ENCODE data around the gene USP40. TPM values are rescaled to one million over a fixed set of nuclear protein-coding genes. Genes with fewer than 3 reads are reported as not detected.

USP40 gene
- total and polyA plus RNA-seq, 9 of the 15 experiments (the other 6 are each of a cell fraction or from before 2014, with no cell fraction given), result 5.5 to 15.0 (median 9.3) TPM

DNA sequence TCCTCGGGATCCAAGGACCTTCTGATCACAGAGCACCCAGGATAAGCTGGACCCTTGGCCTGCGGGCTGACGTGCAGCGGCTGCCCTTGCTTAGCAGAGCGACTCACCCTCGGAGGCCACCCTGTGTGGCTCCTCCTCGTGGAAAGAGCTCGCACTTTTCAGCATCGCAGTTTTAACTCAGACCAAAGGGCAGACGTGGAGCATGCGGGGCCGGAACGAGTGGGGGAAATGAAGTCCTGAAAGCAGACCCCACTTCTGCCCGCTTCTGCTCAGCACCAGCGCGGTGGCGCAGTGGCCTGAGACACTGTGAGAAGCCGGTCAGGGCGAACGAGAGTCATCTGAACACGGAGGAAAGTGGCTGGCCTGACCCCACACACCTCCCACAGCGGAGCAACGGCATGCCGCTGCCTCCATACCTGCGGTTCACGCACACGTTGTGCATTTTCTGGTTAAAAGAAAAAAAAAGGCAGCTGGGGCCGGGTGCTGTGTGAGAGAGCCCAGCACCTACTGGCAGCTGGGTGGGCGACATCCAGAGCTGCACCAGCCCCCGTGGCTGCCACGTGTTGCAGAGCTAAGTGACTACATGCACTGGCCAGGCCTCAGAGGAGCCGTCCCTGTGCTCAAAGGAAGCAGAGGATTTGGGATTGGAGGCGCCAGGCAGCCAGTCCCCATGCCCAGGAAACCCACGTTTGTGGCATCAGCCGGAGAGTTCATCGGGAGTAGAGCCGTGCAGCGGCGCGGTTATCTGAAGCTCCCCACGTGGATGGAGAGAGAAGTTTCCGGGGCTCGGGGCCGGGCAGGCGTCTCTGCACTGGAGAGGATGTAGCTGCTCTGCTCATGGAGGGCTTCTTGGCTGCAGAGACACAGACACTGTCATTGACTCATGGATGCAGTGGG lies 89.7 kb downstream of the USP40 start:
- intact Hi-C loops (cut with micrococcal nuclease), result no loop called here
- H3K36me3 ChIP-seq (ENCODE audit: control insufficient read depth, insufficient read depth, low read length), result no peaks in the 10 kb centered on the region; the same call in 2 of the 3 replicates
- no peak overlapping the region for H3K4me3 ChIP-seq
- no peaks in the 10 kb centered on the region for H4K20me1 ChIP-seq (replicated peaks; ENCODE audit: control insufficient read depth, insufficient read depth, low read length)
- POLR2A ChIA-PET, result interaction anchor here (0.8 to 1.2 kb wide), 3 partner anchors 78 to 302 kb away, joined by 3 to 4 read pairs (median 3); no protein-coding TSS in a partner anchor
- no peaks in the 10 kb centered on the region for H3K9me1 ChIP-seq (ENCODE audit: control insufficient read depth, insufficient read depth, low read length)
- ATAC-seq (no peak), FAIRE-seq (no peak), DNase-seq (ENCODE audit: extremely low read depth in 1 of 4, low spot score in 3 of 4) (no peak)
- in situ Hi-C loops (cut with MboI), result no loop called here
- BruUV-seq (replicated peaks), result no TSS peak
- H3K4me2 ChIP-seq (ENCODE audit: insufficient read depth, low read length), result no peak overlapping the region
- no peak overlapping the region for H3K9ac ChIP-seq (ENCODE audit: insufficient read depth in 1 of 2, low read depth in 2 of 2, low read length in 2 of 2)
- no peaks in the 10 kb centered on the region for H3K79me2 ChIP-seq (ENCODE audit: control insufficient read depth, insufficient read depth, low read length)
- H3K27ac ChIP-seq (ENCODE audit: extremely low read depth, low read depth, low read length), result no peak overlapping the region
- H3K4me1 ChIP-seq (replicated peaks in 1 of 2; ENCODE audit: control insufficient read depth in 2 of 2, insufficient read depth in 2 of 2, low read length in 2 of 2), result peaks cover 2 to 21% of the 10 kb centered on the region in 2 experiments; a peak in 2 of 5 replicates
- H2AFZ ChIP-seq (ENCODE audit: low read depth, low read length), result no peak overlapping the region
- H3K9me3 ChIP-seq (replicated peaks; ENCODE audit: control insufficient read depth, insufficient read depth, low read depth, low read length), result no peaks in the 10 kb centered on the region
- TF ChIP-seq POLR2G (IDR thresholded peaks at IDR 0.05; ENCODE audit: low read depth, low read length) (0 out of 2 replicates have a peak, but pooled peaks have one; percentile 19), HMG20B (CRISPR knock-in tag; IDR thresholded peaks at IDR 0.05) (no peak)
- CTCF ChIA-PET (ENCODE audit: low intra/inter-chr PET ratio), result no interaction called here
- no peaks in the 10 kb centered on the region for H3K27me3 ChIP-seq (ENCODE audit: control insufficient read depth in 2 of 2, insufficient read depth in 2 of 2, low read length in 2 of 2)
- WGBS (ENCODE audit: insufficient coverage, low coverage, missing lambda C conversion rate), result 75% methylated on average over 20 of the region's 45 CpGs

DNA sequence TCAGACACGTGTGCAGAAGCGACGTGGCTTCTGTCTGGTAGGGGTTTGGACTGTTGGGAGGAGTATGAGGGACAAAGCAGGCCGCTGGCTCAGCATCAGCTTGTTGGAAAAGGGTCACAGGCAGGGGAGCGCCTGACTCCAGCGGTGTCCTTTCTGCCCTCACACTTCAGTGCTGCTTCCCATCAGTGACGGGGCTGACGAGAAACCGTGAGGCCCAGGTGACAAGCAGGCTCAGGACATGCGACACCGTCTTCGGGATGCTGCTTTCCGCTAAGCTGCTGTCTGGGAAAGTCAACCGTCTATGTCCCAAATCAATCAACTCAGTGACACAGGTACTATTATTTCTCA lies 90.5 kb downstream of the USP40 start:
- no peak overlapping the region for H3K27ac ChIP-seq (ENCODE audit: extremely low read depth, low read depth, low read length)
- no peak overlapping the region for H2AFZ ChIP-seq (ENCODE audit: low read depth, low read length)
- DNase-seq (ENCODE audit: extremely low read depth in 1 of 4, low spot score in 3 of 4) (no peak), FAIRE-seq (no peak), ATAC-seq (no peak)
- no TSS peak for BruUV-seq (replicated peaks)
- H3K9ac ChIP-seq (ENCODE audit: insufficient read depth in 1 of 2, low read depth in 2 of 2, low read length in 2 of 2), result no peak overlapping the region
- no peaks in the 10 kb centered on the region for H3K9me1 ChIP-seq (ENCODE audit: control insufficient read depth, insufficient read depth, low read length)
- H3K9me3 ChIP-seq (replicated peaks; ENCODE audit: control insufficient read depth, insufficient read depth, low read depth, low read length), result no peaks in the 10 kb centered on the region
- CTCF ChIA-PET (ENCODE audit: low intra/inter-chr PET ratio), result no interaction called here
- no peaks in the 10 kb centered on the region for H3K27me3 ChIP-seq (ENCODE audit: control insufficient read depth in 2 of 2, insufficient read depth in 2 of 2, low read length in 2 of 2)
- intact Hi-C loops (cut with micrococcal nuclease) (no loop called here), in situ Hi-C loops (cut with MboI) (no loop called here)
- H3K4me1 ChIP-seq (replicated peaks in 1 of 2; ENCODE audit: control insufficient read depth in 2 of 2, insufficient read depth in 2 of 2, low read length in 2 of 2), result peaks cover 2 to 21% of the 10 kb centered on the region in 2 experiments; a peak in 2 of 5 replicates
- no peaks in the 10 kb centered on the region for H3K79me2 ChIP-seq (ENCODE audit: control insufficient read depth, insufficient read depth, low read length)
- POLR2A ChIA-PET, result no interaction called here
- H3K4me3 ChIP-seq, result no peak overlapping the region
- TF ChIP-seq, protein P1, sequence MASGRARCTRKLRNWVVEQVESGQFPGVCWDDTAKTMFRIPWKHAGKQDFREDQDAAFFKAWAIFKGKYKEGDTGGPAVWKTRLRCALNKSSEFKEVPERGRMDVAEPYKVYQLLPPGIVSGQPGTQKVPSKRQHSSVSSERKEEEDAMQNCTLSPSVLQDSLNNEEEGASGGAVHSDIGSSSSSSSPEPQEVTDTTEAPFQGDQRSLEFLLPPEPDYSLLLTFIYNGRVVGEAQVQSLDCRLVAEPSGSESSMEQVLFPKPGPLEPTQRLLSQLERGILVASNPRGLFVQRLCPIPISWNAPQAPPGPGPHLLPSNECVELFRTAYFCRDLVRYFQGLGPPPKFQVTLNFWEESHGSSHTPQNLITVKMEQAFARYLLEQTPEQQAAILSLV (tag; IDR thresholded peaks at IDR 0.05), result no peak
- no peak for TF ChIP-seq ZNF445 (CRISPR knock-in tag; IDR thresholded peaks at IDR 0.05; ENCODE audit: low read depth)
- TF ChIP-seq SMAD2 (IDR thresholded peaks at IDR 0.05; ENCODE audit: low read depth, low read length), result no peak
- no peak for TF ChIP-seq SMARCA4 (IDR thresholded peaks at IDR 0.05)
- TF ChIP-seq NR2F6 (CRISPR knock-in tag; IDR thresholded peaks at IDR 0.05), result no peak
- TF ChIP-seq HDAC2 (IDR thresholded peaks at IDR 0.05), result no peak
- TF ChIP-seq, protein P2, sequence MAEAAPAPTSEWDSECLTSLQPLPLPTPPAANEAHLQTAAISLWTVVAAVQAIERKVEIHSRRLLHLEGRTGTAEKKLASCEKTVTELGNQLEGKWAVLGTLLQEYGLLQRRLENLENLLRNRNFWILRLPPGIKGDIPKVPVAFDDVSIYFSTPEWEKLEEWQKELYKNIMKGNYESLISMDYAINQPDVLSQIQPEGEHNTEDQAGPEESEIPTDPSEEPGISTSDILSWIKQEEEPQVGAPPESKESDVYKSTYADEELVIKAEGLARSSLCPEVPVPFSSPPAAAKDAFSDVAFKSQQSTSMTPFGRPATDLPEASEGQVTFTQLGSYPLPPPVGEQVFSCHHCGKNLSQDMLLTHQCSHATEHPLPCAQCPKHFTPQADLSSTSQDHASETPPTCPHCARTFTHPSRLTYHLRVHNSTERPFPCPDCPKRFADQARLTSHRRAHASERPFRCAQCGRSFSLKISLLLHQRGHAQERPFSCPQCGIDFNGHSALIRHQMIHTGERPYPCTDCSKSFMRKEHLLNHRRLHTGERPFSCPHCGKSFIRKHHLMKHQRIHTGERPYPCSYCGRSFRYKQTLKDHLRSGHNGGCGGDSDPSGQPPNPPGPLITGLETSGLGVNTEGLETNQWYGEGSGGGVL (CRISPR knock-in tag; IDR thresholded peaks at IDR 0.05), result no peak
- no peak for TF ChIP-seq MTA3 (IDR thresholded peaks at IDR 0.05; ENCODE audit: borderline replicate concordance)
- TF ChIP-seq ZNF764 (CRISPR knock-in tag; IDR thresholded peaks at IDR 0.05; ENCODE audit: low read depth), result no peak
- no peak for TF ChIP-seq ZNF695 (CRISPR knock-in tag; IDR thresholded peaks at IDR 0.05)
- H3K36me3 ChIP-seq (ENCODE audit: control insufficient read depth, insufficient read depth, low read length), result no peaks in the 10 kb centered on the region
- 78% methylated on average over 10 of the region's 14 CpGs for WGBS (ENCODE audit: insufficient coverage, low coverage, missing lambda C conversion rate)
- H4K20me1 ChIP-seq (replicated peaks; ENCODE audit: control insufficient read depth, insufficient read depth, low read length), result no peaks in the 10 kb centered on the region
- H3K4me2 ChIP-seq (ENCODE audit: insufficient read depth, low read length), result no peak overlapping the region
